Thyroid gland (tissue), 4 donors: ENCODE measurements around the gene MROH2A.

ENCODE experiments used
- POLR2A ChIP-seq, 2 donors: fragments of 450-650 bp; IDR thresholded peaks; one replicate each; pipeline ENCODE4 v1.6.1; 2017; ENCODE audit warnings: antibody characterized with exemption in 2 of 2, mild to moderate bottlenecking in 2 of 2, moderate library complexity in 1 of 2
- TF ChIP-seq, protein P1 (sequence below), 6 experiments: fragments of 200-600 bp in 3 of 6; fragments of 450-650 bp in 3 of 6; sonication (generic) in 3 of 6; IDR thresholded peaks; one replicate each; pipeline ENCODE4 v1.5.1; 2016 to 2019; ENCODE audit warnings: antibody characterized with exemption in 6 of 6, mild to moderate bottlenecking in 2 of 6, inconsistent platforms in 1 of 6, moderate library complexity in 1 of 6

DNA sequence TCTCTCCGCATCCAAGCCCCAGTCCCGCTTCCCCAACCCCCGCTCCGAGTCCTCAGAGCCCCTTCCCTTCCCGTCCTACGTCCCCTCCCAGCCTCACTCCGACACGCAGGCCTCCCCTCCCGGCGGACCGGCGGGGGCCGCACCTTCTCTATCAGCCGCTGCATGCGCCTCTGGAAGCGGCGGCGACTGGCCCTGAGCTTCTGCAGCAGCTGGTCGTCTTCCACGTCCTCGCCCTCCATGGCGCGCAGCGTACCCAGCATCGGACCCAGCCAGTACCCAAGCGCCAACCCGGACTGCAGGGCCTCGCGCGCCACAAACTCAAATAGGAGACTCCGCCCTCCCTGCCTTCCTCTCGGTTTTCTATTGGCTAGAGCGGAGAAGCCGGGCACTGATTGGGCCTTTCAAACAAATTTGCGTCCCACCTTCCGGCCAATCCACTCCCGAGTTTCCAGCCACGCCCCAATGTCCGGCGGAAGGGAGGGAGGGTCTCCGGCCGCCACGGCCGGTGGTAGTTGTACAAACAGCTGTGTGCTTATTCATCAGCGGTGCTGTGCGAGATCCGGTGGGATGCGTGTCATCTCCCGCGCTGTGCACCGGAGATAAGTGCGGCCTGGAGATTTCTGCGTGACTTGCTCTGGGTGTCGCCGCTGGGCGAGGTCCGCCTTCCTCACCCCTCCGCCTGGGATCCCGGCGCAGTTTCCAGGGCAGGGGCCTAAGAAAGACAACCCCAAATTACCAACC lies 76.3 kb downstream of the MROH2A start, which contains the start of gene HJURP:
- TF ChIP-seq, protein P1, sequence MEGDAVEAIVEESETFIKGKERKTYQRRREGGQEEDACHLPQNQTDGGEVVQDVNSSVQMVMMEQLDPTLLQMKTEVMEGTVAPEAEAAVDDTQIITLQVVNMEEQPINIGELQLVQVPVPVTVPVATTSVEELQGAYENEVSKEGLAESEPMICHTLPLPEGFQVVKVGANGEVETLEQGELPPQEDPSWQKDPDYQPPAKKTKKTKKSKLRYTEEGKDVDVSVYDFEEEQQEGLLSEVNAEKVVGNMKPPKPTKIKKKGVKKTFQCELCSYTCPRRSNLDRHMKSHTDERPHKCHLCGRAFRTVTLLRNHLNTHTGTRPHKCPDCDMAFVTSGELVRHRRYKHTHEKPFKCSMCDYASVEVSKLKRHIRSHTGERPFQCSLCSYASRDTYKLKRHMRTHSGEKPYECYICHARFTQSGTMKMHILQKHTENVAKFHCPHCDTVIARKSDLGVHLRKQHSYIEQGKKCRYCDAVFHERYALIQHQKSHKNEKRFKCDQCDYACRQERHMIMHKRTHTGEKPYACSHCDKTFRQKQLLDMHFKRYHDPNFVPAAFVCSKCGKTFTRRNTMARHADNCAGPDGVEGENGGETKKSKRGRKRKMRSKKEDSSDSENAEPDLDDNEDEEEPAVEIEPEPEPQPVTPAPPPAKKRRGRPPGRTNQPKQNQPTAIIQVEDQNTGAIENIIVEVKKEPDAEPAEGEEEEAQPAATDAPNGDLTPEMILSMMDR (IDR thresholded peaks at IDR 0.05) = no peak
- peak in 1 of 2 donors; percentile 59 for TF ChIP-seq POLR2A (IDR thresholded peaks at IDR 0.05)
